Measurements from ENCODE around the gene RGS19.

RGS19 gene

GRCh38 chr20:64108731-64109681, 29.7 kb upstream of the RGS19 start:
- DNase-seq (ENCODE audit: low read depth) = no peak

- no peak for DNase-seq (ENCODE audit: low read depth)
Observed at GRCh38 chr20:64107736-64108457, 28.6 kb upstream of the RGS19 start.

- no peak for DNase-seq (ENCODE audit: low read depth)
Observed at GRCh38 chr20:64106981-64107735, 27.8 kb upstream of the RGS19 start, which contains the start of gene NPBWR2. TSS of gene NPBWR2 (minus strand) at chr20:64107565. CDS start at chr20:64106831, 734 bp downstream.

GRCh38 chr20:64106435-64106961, 27.2 kb upstream of the RGS19 start:
- DNase-seq (ENCODE audit: low read depth) = no peak

DNA sequence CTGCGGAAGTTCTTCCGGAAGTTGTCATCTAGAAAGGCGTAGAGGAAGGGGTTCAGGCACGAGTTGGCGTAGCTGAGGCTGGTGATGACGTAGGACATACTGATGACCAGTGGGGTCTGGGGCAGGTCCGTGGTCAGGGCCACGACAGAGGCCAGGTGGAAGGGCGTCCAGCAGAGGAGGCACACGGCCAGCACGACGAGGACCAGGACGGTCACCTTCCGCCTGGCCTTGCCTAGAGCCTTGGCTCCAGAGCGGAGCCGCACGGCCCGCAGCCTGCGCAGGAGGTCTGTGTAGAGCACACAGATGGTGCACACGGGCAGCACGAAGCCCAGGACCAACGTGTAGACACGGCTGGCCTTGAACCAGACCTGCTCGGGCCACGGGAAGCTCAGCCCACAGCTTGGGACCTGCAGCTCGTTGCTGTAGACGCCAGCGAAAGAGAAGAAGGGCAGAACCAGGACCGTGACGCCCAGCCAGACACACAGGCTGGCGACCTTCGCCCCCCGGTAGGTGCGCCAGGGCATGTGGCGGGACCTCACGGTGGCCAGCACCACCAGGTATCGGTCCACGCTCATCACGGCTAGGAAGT, 26.6 kb upstream of the RGS19 start:
- DNase-seq (ENCODE audit: low read depth) = no peak

DNA sequence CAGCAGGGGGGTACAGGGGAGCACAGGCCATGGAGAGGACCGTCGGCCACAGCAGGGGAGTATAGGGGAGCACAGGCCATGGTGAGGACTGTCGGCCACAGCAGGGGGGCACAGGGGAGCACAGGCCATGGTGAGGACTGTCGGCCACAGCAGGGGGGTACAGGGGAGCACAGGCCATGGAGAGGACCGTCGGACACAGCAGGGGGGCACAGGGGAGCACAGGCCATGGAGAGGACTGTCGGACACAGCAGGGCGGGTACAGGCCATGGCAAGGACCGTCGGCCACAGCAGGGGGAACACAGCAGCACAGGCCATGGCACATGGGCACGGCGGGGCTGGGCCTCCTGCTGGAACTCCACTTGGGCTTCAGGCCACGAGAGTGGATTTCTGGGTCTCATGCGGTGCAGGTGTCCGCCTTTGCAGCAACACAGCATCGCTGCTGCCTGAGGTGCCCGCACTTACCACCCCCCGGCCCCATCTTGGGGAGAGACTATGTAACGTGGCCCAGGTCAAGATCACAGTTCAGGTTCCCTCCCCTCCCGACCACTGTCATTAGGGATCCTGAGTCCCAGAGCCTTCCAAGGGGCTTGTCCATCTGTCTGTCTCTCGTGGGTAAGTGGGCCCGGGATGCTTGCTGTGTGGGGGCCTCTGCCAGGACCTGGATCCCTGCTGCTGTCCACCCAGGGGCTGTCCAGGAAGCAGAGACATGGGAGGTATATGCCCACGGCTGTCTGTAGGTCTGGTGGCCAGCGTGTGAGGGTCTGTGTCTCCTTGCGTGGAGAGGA, 25.5 kb upstream of the RGS19 start:
- DNase-seq (ENCODE audit: low read depth) = no peak

- DNase-seq (ENCODE audit: low read depth) = no peak
Observed at GRCh38 chr20:64103871-64104666, 24.8 kb upstream of the RGS19 start.

GRCh38 chr20:64102647-64103354, 23.5 kb upstream of the RGS19 start:
- no peak for DNase-seq (ENCODE audit: low read depth)

GRCh38 chr20:64101731-64102621, 22.7 kb upstream of the RGS19 start:
- peak; percentile 54 for DNase-seq (ENCODE audit: low read depth)

- no peak for DNase-seq (ENCODE audit: low read depth)
Observed at GRCh38 chr20:64100946-64101688, 21.8 kb upstream of the RGS19 start.

DNA sequence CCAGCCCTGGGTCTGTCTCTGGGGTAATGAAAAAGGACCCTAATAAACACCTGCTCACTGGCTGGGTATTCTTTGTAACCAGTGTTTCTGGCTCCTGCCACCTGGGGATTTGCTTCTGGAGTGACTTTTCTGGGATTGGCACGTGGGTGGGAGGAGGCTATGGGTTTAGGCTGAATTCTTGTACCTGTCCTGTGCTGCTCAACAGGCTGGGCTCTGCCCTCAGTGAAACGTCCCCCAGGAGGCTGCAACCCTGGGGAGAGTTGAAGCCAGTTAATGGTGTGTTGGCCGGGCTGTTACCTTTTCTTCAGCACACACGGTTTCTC, 21.2 kb upstream of the RGS19 start:
- no peak for DNase-seq (ENCODE audit: low read depth)

- DNase-seq (ENCODE audit: low read depth) = peak; percentile 40
Observed at GRCh38 chr20:64099880-64100565, 20.7 kb upstream of the RGS19 start.

DNA sequence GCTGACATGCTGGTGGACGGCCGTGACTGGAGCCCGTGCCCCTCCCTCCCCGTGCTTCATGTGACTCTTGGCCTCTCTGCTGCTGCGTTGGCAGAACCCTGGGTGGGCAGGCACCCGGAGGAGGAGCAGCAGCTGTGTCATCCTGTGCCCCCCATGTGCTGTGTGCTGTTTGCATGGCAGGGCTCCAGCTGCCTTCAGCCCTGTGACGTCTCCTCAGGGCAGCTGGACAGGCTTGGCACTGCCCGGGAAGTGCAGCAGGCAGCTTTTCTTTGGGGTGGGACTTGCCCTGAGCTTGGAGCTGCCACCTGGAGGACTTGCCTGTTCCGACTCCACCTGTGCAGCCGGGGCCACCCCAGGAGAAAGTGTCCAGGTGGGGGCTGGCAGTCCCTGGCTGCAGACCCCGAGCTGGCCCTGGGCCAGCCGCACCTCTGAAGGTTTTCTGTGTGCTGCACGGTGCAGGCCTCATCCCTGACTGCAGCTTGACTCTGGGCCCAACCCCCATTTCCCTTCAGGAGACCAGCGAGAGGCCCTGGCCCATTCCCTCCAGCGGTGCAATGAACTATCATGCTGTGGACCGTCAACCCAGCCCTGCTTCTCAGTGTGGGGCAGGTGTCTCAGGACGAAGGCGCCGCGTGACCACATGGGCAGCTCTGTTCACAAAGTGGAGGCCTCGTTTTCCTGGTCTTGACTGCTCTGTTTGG, 19.9 kb upstream of the RGS19 start:
- DNase-seq (ENCODE audit: low read depth) = no peak

DNA sequence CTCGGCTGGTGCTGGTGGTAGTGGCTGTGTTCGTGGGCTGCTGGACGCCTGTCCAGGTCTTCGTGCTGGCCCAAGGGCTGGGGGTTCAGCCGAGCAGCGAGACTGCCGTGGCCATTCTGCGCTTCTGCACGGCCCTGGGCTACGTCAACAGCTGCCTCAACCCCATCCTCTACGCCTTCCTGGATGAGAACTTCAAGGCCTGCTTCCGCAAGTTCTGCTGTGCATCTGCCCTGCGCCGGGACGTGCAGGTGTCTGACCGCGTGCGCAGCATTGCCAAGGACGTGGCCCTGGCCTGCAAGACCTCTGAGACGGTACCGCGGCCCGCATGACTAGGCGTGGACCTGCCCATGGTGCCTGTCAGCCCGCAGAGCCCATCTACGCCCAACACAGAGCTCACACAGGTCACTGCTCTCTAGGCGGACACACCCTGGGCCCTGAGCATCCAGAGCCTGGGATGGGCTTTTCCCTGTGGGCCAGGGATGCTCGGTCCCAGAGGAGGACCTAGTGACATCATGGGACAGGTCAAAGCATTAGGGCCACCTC, 19.2 kb upstream of the RGS19 start:
- DNase-seq (ENCODE audit: low read depth) = no peak

DNA sequence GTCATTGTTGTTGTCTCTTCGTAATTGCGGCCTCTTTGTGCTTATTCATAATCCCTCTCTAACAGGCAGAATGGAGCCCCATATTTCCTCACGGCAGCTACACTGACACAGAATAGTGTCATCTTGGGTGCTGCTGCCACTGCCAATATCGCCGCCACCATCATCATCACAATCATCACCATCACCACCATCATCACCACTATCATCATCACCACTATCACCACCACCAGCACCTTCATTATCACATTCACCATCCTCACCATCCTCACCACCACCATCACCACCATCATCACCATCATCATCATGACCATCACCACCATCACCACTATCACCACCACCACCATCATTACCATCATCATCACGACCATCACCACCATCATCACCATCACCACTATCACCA, 17.2 kb upstream of the RGS19 start:
- no peak for DNase-seq (ENCODE audit: low read depth)

- no peak for DNase-seq (ENCODE audit: low read depth)
Observed at GRCh38 chr20:64095927-64096326, 16.6 kb upstream of the RGS19 start.
